SU-DHL-6 (cell line): ENCODE measurements around the gene HSD11B2.

ENCODE experiments used
- CTCF ChIP-seq: fragments of 200-600 bp; sonication (generic); IDR thresholded peaks from one replicate; pipeline ENCODE4 v1.5.1; 2017; ENCODE audit warnings: antibody characterized with exemption, mild to moderate bottlenecking, low read length, moderate library complexity; ENCODE audit not compliant: insufficient read depth, poor library complexity, severe bottlenecking
- EZH2phosphoT487 ChIP-seq: fragments of 200-600 bp; sonication (generic), shearing (Covaris generic); conservative IDR thresholded peaks from 2 replicates; pipeline ENCODE4 v1.6.1; 2018; ENCODE audit warnings: mild to moderate bottlenecking, antibody characterized with exemption, low read length, moderate library complexity, mixed read lengths

GRCh38 chr16:67384778-67385510 is 46.0 kb upstream of the HSD11B2 start:
- TF ChIP-seq EZH2phosphoT487 (no peak), CTCF (no peak)
